ENCODE measurements around the gene DPP3.
"Not testable (repeated sequence)": the region's sequence is repeated elsewhere in the genome, so short reads cannot be mapped to it uniquely, and the experiment has no call there.

DPP3 gene

DNA sequence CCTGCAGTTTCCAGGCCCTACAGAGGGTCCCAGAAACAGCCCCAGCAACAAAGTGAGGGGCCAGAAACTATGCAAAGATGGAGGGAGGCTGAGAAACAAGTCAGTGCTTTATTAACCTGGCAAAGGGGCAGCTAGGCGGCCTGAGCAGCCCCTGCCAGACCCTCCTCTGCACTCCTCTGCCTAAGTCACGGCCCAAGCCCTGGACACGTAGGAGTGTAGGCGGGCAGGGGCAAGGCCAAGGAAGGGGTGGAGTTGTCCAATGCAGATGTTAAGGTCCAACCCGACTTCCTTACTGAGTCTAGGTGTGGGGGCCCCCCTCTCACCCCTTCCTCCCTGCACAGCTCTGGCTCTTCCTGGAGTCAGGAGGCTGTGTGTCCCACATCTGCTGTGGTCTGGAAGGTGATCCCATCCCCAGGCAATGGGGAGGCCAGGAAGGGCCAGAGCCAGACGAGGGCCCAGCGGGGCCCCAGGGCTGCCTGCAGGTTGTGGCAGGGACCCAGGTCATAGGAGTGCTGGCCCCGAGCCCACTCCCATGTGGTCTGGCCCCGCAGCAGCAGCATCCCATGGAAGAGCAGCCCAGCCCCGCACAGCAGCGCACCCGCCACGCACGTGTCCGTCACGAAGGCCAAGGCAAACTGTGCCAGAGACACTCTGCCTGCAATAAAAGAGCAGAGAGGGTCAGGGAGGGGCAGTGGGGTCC, 59.1 kb downstream of the DPP3 start:
- no peak for DNase-seq

DNA sequence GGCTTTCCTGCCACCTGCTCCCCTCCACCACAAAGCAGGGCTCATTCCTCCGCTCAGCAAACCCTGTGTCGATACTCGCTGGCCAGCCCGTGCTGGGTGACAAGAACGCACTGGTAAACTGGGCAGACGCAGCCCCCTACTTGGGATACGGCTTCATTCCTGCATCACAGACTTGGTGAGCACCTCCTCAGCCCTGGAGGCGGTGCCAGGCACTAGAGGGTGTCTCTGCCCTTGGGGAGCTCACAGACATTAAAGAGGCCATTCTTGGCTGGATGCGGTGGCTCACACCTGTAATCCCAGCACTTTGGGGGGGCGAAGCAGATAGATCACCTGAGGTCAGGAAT, 59.6 kb downstream of the DPP3 start:
- no peak for DNase-seq

DNA sequence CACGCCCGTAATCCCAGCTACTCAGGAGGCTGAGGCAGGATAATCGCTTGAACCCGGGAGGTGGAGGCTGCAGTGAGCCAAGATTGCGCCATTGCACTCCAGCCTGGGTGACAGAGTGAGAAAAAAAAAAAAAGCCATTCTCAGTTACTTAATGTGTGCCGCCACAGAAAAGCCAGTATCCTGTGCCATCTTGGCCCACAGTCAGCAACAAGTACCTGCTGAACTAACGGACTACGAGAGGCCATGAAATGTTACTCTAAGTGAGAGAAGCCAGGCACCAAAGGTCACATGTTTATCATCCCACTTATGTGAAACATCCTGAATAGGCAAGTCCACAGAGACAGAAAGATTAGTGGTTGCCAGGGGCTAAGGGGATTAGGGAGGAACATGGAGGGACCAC, 60.4 kb downstream of the DPP3 start:
- DNase-seq, result not testable (repeated sequence)

- DNase-seq, result no peak
Observed at GRCh38 chr11:66541892-66542291, 61.7 kb downstream of the DPP3 start.

- no peak for DNase-seq
Observed at GRCh38 chr11:66542362-66542761, 62.1 kb downstream of the DPP3 start.

- DNase-seq, result peak; percentile 82
Observed at GRCh38 chr11:66543263-66544107, 63.3 kb downstream of the DPP3 start.

GRCh38 chr11:66544952-66545351, 64.7 kb downstream of the DPP3 start:
- DNase-seq, result not testable (repeated sequence)

- peak; percentile 96 for DNase-seq
Observed at GRCh38 chr11:66545701-66546367, 65.6 kb downstream of the DPP3 start, which contains the start of gene ZDHHC24. ZDHHC24 (minus strand) TSS chr11:66546048; CDS start chr11:66546003, 45 bp downstream.

DNA sequence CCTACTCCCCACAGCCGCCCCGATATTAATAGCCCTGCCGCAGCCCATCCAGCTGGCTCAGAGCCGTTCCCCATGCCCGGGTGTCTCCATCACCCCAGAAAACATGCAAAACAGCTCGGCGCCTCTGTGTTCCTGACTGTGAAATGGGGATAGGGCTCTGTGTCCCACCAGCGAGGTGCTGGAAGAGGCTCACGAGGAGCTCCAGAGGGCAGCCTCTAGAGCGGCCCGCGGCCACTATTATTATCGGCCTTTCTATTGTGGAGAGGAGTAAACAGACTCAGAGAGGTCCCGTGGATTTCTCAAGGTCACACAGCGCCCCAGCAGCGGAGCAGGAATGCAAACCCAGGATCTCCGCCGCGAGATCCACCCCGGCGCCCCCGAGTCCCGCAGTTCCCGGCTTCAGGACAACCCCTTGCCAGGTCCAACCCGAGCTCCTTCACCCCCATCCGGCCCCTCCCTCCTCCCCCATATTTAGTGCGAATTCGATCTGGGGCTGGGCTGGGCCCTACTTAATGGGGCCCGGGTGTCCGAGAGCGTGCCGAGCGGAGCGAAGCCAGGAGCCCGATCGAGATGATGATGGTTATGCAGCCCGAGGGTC, 66.2 kb downstream of the DPP3 start, which contains the start of gene ACTN3:
Gene ACTN3 (plus strand): TSS at position 536 of the 598 bp plus-strand sequence. CDS start 35 bp downstream, at position 571.
- peak; percentile 62 for DNase-seq

DNA sequence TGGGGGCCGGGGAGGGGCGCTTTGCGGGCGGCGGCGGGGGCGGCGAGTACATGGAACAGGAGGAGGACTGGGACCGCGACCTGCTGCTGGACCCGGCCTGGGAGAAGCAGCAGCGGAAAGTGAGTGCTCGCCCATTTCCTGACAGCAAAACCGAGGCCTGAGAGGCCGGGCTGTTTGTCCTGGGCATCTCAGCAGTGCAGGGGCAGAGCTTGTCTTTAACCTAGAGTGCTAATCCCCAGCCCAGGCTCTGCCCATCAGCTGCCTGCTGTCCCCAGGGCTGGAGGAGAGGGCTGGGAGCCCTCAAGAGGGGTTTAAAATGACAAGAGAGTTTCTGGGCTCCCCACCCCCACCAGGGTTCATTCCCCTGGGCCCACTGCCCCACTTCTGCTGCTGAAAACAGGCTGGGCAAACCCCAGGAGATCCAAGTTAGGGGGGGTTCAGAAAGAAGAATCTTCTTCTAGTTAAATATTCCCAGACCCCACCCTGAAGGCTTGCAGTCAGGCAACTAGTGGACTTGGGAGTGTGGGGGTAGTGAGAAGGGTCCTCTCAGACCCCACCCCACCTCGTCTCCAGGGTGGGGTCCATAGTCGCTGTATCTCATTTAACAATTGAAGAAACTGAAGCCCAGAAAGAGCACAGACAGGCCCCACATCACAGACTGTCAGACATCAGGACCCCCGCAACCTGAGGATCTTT, 66.9 kb downstream of the DPP3 start:
- no peak for DNase-seq

GRCh38 chr11:66547662-66548009, 67.4 kb downstream of the DPP3 start:
- DNase-seq, result peak; percentile 50

- DNase-seq, result peak; percentile 55
Observed at GRCh38 chr11:66548041-66548440, 67.8 kb downstream of the DPP3 start.

GRCh38 chr11:66548774-66549630, 68.8 kb downstream of the DPP3 start:
- DNase-seq, result no peak

DNA sequence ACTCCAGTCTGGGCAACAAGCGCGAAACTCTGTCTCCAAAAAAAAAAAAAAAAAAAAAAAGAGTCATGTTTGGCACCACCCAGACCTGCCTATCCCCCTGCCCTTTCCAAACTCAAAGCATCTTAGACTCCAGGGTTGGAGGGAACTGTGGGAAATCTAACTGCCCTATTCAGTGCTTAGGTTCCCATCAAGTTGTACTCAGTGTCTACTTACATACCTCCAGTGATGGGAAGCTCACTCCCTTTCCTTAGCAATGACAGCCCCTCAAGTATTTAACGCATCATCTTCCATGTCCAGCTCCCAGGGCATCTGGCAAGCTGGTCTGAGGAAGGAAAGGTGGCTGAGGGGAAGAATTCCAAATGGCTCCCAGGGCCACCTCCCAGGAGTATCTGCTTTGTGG, 69.5 kb downstream of the DPP3 start:
- no peak for DNase-seq

DNA sequence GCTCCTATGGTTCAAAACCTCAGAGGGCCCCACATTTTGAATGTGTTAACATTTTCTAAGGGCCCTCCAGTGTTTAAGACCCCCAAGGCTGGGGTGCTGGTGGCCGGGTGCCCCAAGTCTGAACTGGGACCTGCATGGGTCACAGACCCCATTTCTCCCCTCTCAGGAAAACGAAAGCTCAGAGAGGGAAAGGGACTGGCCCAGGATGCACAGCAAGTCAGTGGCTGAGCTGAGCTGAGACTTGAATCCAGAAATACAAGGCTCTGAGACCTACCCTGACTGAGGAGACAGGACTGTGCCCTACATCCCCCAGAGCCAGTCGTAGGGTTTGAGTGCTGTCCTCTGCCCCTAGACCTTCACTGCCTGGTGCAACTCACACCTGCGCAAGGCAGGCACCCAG, 70.7 kb downstream of the DPP3 start:
- no peak for DNase-seq

DNA sequence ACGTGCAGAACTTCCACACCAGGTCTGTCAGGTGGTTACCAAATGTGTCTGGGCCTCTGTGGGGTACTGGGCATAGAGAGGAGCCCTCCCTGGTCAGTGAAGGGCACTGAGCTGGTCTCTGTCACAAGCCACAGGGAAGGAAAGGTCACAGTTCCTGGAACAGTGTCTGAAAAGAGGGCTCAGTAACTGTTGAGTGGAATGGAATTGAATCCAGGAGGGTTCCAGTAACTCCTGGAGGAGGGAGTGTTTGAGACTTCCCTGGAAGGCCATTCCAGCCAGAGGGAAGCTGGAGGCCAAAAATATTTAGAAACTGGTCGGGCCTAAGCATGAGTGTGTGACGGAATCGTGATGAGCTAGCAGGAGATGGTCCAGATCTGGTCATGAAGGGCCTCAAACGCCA, 74.4 kb downstream of the DPP3 start:
- no peak for DNase-seq

DNA sequence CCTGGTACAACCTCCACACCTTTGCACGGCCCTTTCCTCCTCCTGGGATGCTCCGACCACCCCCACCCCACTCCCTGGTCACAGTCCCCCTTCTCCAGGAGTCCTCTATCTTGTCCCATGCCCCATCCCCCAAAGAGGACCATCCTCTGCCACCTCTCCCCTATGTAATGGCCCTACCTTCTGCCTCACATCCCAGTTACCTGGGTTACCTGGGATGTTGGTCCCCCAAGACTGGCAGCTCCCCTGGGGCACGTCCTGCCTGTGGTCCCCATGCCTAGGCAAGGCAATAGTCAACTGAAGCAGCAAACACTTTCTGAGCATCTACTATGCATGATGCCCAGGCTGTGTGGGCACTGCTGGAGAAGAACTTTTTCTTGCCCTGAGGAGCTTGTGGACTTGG, 75.2 kb downstream of the DPP3 start:
- DNase-seq, result no peak

DNA sequence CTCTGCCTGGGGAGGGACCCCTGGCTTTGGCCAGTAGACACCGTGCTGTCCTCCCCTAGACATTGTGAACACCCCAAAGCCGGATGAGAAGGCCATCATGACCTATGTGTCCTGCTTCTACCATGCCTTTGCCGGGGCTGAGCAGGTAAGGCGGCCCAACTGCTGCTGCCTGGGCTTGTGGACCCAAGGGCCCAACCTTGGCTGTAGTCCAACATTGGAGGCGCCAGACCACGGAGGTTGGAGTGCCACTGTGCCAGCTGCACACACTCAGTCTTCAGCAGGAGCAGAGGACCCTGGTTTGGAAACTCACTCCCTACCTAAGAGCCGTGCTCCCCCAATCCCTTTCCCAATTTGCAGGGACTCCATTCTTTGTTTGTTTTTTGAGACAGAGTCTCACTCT, 75.9 kb downstream of the DPP3 start:
- no peak for DNase-seq

GRCh38 chr11:66557733-66558326, 77.6 kb downstream of the DPP3 start:
- DNase-seq, result no peak
